ENCODE results near the gene SPRTN. TPM values are rescaled to one million over a fixed set of nuclear protein-coding genes. Genes with fewer than 3 reads are reported as not detected.

Gene SPRTN
- polyA plus RNA-seq, 1 donor, result 9.9 TPM

- Histone ChIP-seq H3K4me1 (ENCODE audit: control insufficient read depth, insufficient read depth, low read length) (no peaks in the 10 kb centered on the region), H3K9me3 (ENCODE audit: control insufficient read depth, low read depth, low read length) (no peaks in the 10 kb centered on the region), H3K27ac (ENCODE audit: low read length) (no peak overlapping the region), H3K4me3 (ENCODE audit: low read length) (no peak overlapping the region), H3K27me3 (ENCODE audit: control insufficient read depth, insufficient read depth, low read length) (no peaks in the 10 kb centered on the region), H3K36me3 (ENCODE audit: control insufficient read depth, insufficient read depth, low read length) (no peaks in the 10 kb centered on the region)
- DNase-seq, result no peak
Observed at GRCh38 chr1:231386466-231386865, 48.4 kb downstream of the SPRTN start.

- Histone ChIP-seq H3K9me3 (ENCODE audit: control insufficient read depth, low read depth, low read length) (no peaks in the 10 kb centered on the region), H3K36me3 (ENCODE audit: control insufficient read depth, insufficient read depth, low read length) (no peaks in the 10 kb centered on the region), H3K4me1 (ENCODE audit: control insufficient read depth, insufficient read depth, low read length) (no peaks in the 10 kb centered on the region), H3K27me3 (ENCODE audit: control insufficient read depth, insufficient read depth, low read length) (no peaks in the 10 kb centered on the region), H3K4me3 (ENCODE audit: low read length) (no peak overlapping the region), H3K27ac (ENCODE audit: low read length) (no peak overlapping the region)
- WGBS (ENCODE audit: insufficient coverage, low lambda C conversion rate), result 100% methylated on average over 1 of the region's 5 CpGs
- DNase-seq, result no peak
Observed at GRCh38 chr1:231387770-231388669, 49.9 kb downstream of the SPRTN start.

DNA sequence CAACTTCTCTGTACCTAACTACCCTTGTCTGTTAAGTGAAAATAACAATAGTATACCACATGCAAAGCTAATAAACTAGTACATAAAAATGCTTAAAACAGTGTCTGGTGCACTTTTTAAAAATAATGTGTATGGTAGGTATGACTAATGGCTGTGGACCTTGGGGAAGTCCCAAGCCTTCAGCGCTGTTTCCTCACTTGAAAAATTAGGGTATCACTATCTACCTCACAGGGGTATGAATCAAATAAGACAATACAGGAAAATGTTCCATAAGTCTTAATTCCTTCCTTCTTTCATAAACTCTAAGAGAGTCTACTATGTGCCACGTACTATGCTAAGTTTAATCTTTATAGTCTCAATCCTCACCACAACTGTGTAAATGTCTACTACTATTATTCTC, 52.0 kb downstream of the SPRTN start:
- Histone ChIP-seq H3K27ac (ENCODE audit: low read length) (no peak overlapping the region), H3K36me3 (ENCODE audit: control insufficient read depth, insufficient read depth, low read length) (no peaks in the 10 kb centered on the region), H3K9me3 (ENCODE audit: control insufficient read depth, low read depth, low read length) (no peaks in the 10 kb centered on the region), H3K4me3 (ENCODE audit: low read length) (no peak overlapping the region), H3K4me1 (ENCODE audit: control insufficient read depth, insufficient read depth, low read length) (peaks cover 13% of the 10 kb centered on the region), H3K27me3 (ENCODE audit: control insufficient read depth, insufficient read depth, low read length) (no peaks in the 10 kb centered on the region)
- no CpG with 5 or more reads among the region's 2 CpGs for WGBS (ENCODE audit: insufficient coverage, low lambda C conversion rate)
- no peak for DNase-seq

- H3K27me3 ChIP-seq (ENCODE audit: control insufficient read depth, insufficient read depth, low read length), result no peaks in the 10 kb centered on the region
- no peak overlapping the region for H3K4me3 ChIP-seq (ENCODE audit: low read length)
- H3K36me3 ChIP-seq (ENCODE audit: control insufficient read depth, insufficient read depth, low read length), result no peaks in the 10 kb centered on the region
- H3K4me1 ChIP-seq (ENCODE audit: control insufficient read depth, insufficient read depth, low read length), result peaks cover 23% of the 10 kb centered on the region
- no peak overlapping the region for H3K27ac ChIP-seq (ENCODE audit: low read length)
- WGBS (ENCODE audit: insufficient coverage, low lambda C conversion rate), result no CpG with 5 or more reads among the region's 1 CpG
- DNase-seq, result no peak
- H3K9me3 ChIP-seq (ENCODE audit: control insufficient read depth, low read depth, low read length), result no peaks in the 10 kb centered on the region
Observed at GRCh38 chr1:231392389-231393131, 54.5 kb downstream of the SPRTN start.

DNA sequence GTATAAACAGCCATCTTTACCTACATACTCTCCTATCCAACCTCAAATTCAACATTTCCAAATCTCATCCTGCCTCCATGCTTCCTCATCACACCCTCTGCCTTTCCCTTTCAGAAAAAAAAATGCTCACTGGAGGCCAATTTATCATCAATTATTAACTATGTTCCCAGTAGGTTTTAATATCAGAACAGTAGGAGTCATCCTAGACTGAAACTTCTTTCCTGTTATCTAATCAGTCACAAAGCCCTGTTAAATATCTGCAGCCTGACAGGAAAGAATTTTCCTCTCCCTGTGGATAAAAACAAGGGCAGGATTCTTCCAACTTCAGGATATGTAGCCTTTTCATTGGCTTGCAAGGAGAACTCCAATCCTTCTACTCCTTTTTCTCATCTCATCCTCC, 55.6 kb downstream of the SPRTN start:
- H3K27ac ChIP-seq (ENCODE audit: low read length), result peak overlapping the region; percentile 45
- DNase-seq, result peak in 1 of 2 donors; percentile 60
- no peaks in the 10 kb centered on the region for H3K27me3 ChIP-seq (ENCODE audit: control insufficient read depth, insufficient read depth, low read length)
- no peaks in the 10 kb centered on the region for H3K36me3 ChIP-seq (ENCODE audit: control insufficient read depth, insufficient read depth, low read length)
- peaks cover 23% of the 10 kb centered on the region for H3K4me1 ChIP-seq (ENCODE audit: control insufficient read depth, insufficient read depth, low read length)
- H3K4me3 ChIP-seq (ENCODE audit: low read length), result no peak overlapping the region
- no peaks in the 10 kb centered on the region for H3K9me3 ChIP-seq (ENCODE audit: control insufficient read depth, low read depth, low read length)

DNA sequence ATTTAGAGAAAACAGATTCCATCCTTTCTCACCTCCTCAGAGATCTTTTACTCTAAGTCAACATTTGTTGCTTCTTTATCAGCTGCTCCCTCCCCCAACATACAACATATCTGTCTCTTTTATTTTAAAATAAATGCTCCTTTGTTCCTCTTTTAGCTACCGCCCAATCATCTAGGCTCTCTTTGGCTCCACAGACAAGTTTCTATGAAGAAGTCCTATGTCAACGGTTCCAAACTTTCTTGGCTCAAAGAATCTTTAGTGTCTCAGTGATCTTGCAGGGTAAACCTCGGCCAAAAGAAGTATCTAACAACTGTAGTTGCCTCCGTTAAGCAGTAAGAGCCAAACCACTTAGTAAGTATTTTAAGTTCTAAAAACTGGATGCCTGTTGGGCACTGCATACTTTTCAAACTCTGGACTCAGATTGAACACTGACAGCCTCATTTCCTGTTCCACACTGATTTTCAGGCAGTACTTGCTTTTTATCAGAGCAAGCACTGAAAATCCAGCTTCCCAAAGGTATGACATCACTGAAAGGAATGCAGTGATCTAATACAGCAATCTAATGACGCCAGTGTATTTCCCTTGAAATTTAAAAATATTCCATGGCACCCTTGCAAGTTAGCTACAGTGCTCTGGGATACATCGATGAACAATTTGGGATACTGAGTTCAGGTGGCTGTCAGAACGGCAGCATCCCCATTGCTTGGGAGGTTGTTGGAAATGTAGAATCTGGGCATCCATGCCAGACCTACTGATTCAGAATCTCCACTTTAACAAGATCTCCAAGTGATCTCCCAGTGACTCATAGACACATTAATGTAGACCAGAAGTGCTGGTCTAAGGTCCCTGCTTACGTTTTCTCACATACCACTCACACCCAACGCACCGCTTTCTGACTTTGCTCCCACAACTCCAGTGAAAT, 57.2 kb downstream of the SPRTN start:
- Histone ChIP-seq H3K9me3 (ENCODE audit: control insufficient read depth, low read depth, low read length) (no peaks in the 10 kb centered on the region), H3K4me1 (ENCODE audit: control insufficient read depth, insufficient read depth, low read length) (peaks cover 23% of the 10 kb centered on the region), H3K4me3 (ENCODE audit: low read length) (no peak overlapping the region), H3K36me3 (ENCODE audit: control insufficient read depth, insufficient read depth, low read length) (no peaks in the 10 kb centered on the region), H3K27me3 (ENCODE audit: control insufficient read depth, insufficient read depth, low read length) (no peaks in the 10 kb centered on the region), H3K27ac (ENCODE audit: low read length) (peak overlapping the region; percentile 18)
- DNase-seq, result peak; percentile 58 to 75
- WGBS (ENCODE audit: insufficient coverage, low lambda C conversion rate), result 40% methylated on average over 1 of the region's 10 CpGs

DNA sequence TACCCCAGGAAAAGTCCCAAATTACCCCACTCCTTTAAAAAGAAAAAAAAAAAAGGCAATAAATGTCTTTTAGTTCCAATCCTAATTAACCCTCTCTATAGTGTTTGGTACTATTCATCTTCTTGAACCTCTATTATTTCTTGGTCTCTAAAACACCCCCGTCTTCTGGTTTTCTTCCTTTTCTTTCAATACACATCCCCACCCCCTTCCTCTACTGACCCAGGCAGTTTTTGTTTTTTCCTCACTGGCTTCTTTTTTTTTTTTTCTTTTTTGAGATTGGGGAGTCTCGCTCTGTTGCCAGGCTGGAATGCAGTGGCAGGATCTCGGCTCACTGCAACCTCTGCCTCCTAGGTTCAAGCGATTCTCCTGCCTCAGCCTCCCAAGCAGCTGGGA, 57.9 kb downstream of the SPRTN start:
- no peak overlapping the region for H3K27ac ChIP-seq (ENCODE audit: low read length)
- no peaks in the 10 kb centered on the region for H3K36me3 ChIP-seq (ENCODE audit: control insufficient read depth, insufficient read depth, low read length)
- H3K9me3 ChIP-seq (ENCODE audit: control insufficient read depth, low read depth, low read length), result no peaks in the 10 kb centered on the region
- no CpG with 5 or more reads among the region's 4 CpGs for WGBS (ENCODE audit: insufficient coverage, low lambda C conversion rate)
- no peaks in the 10 kb centered on the region for H3K27me3 ChIP-seq (ENCODE audit: control insufficient read depth, insufficient read depth, low read length)
- H3K4me1 ChIP-seq (ENCODE audit: control insufficient read depth, insufficient read depth, low read length), result peaks cover 23% of the 10 kb centered on the region
- H3K4me3 ChIP-seq (ENCODE audit: low read length), result no peak overlapping the region
- DNase-seq, result no peak

- Histone ChIP-seq H3K4me3 (ENCODE audit: low read length) (no peak overlapping the region), H3K9me3 (ENCODE audit: control insufficient read depth, low read depth, low read length) (no peaks in the 10 kb centered on the region), H3K36me3 (ENCODE audit: control insufficient read depth, insufficient read depth, low read length) (no peaks in the 10 kb centered on the region), H3K27ac (ENCODE audit: low read length) (no peak overlapping the region), H3K27me3 (ENCODE audit: control insufficient read depth, insufficient read depth, low read length) (no peaks in the 10 kb centered on the region), H3K4me1 (ENCODE audit: control insufficient read depth, insufficient read depth, low read length) (peaks cover 23% of the 10 kb centered on the region)
- DNase-seq, result no peak
- WGBS (ENCODE audit: insufficient coverage, low lambda C conversion rate), result 100% methylated on average over 1 of the region's 2 CpGs
Observed at GRCh38 chr1:231396643-231397042, 58.5 kb downstream of the SPRTN start.

- no peak for DNase-seq
- WGBS (ENCODE audit: insufficient coverage, low lambda C conversion rate), result no CpG with 5 or more reads among the region's 4 CpGs
- Histone ChIP-seq H3K4me3 (ENCODE audit: low read length) (no peak overlapping the region), H3K27ac (ENCODE audit: low read length) (no peak overlapping the region), H3K36me3 (ENCODE audit: control insufficient read depth, insufficient read depth, low read length) (no peaks in the 10 kb centered on the region), H3K27me3 (ENCODE audit: control insufficient read depth, insufficient read depth, low read length) (no peaks in the 10 kb centered on the region), H3K9me3 (ENCODE audit: control insufficient read depth, low read depth, low read length) (no peaks in the 10 kb centered on the region), H3K4me1 (ENCODE audit: control insufficient read depth, insufficient read depth, low read length) (peaks cover 22% of the 10 kb centered on the region)
Observed at GRCh38 chr1:231397886-231398671, 60.0 kb downstream of the SPRTN start.

Measured in large intestine (tissue), 3 donors.